ENCODE measurements around the gene MDP1. TPM values are rescaled to one million over a fixed set of nuclear protein-coding genes. Genes with fewer than 3 reads are reported as not detected.

Gene MDP1
- total and polyA plus RNA-seq, 2 donors (not counting 1 experiment from before 2014, with no cell fraction given): 14.4 to 22.1 TPM

- no peaks in the 10 kb centered on the region for H3K4me1 ChIP-seq (ENCODE audit: control insufficient read depth, extremely low read depth, insufficient read depth, low read length)
- H3K4me2 ChIP-seq (ENCODE audit: extremely low read depth, insufficient read depth, low read length): no peak overlapping the region
- H3K27ac ChIP-seq (ENCODE audit: insufficient read depth, low read length): no peak overlapping the region
- H3K9ac ChIP-seq (ENCODE audit: insufficient read depth, low read length): no peak overlapping the region
- no peaks in the 10 kb centered on the region for H3K27me3 ChIP-seq (ENCODE audit: control insufficient read depth, insufficient read depth, low read length)
- TF ChIP-seq, protein P1, sequence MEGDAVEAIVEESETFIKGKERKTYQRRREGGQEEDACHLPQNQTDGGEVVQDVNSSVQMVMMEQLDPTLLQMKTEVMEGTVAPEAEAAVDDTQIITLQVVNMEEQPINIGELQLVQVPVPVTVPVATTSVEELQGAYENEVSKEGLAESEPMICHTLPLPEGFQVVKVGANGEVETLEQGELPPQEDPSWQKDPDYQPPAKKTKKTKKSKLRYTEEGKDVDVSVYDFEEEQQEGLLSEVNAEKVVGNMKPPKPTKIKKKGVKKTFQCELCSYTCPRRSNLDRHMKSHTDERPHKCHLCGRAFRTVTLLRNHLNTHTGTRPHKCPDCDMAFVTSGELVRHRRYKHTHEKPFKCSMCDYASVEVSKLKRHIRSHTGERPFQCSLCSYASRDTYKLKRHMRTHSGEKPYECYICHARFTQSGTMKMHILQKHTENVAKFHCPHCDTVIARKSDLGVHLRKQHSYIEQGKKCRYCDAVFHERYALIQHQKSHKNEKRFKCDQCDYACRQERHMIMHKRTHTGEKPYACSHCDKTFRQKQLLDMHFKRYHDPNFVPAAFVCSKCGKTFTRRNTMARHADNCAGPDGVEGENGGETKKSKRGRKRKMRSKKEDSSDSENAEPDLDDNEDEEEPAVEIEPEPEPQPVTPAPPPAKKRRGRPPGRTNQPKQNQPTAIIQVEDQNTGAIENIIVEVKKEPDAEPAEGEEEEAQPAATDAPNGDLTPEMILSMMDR (conservative IDR thresholded peaks at IDR 0.05 in 1 of 2, IDR thresholded peaks at IDR 0.05 in 1 of 2; ENCODE audit: low read depth in 1 of 2, low read length in 2 of 2): no peak
- TF ChIP-seq EZH2 (IDR thresholded peaks at IDR 0.05; ENCODE audit: low read length, missing control alignments): no peak
- H3K79me2 ChIP-seq (ENCODE audit: control insufficient read depth, insufficient read depth, low read length): peaks cover 22% of the 10 kb centered on the region
- H3K9me3 ChIP-seq (ENCODE audit: control insufficient read depth, insufficient read depth, low read depth, low read length): no peaks in the 10 kb centered on the region
- no peak overlapping the region for H2AFZ ChIP-seq (ENCODE audit: low read length)
- H3K4me3 ChIP-seq (replicated peaks in 1 of 4; ENCODE audit: control extremely low read depth in 1 of 4, insufficient read depth in 1 of 4, low read depth in 3 of 4, low read length in 4 of 4): no peak overlapping the region
- no peak for DNase-seq (ENCODE audit: low read depth in 2 of 2)
- no peaks in the 10 kb centered on the region for H4K20me1 ChIP-seq (ENCODE audit: control insufficient read depth, extremely low read depth, insufficient read depth, low read length)
- no peaks in the 10 kb centered on the region for H3K36me3 ChIP-seq (ENCODE audit: control insufficient read depth, insufficient read depth, low read length)
These were observed 16.9 kb downstream of the MDP1 start for GRCh38 chr14:24198814-24199524.

DNA sequence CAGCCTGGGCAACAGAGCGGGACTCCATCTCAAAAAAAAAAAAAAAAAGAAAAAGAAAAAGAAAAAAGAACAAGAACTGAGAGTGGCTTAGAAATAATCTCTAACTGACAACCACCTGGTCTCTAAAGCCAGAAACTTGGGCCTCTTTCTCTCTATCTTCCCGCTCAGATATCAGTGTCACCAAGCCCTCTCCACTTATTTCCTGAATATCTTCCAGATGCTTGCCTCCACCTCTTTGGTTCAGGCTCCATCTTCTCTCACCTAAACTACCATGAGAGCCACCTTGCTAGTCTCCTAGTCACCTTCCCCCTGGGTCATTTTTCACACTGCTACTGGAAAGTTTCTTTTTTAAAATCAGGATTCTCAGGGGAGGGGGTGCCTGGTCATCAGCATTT, 18.8 kb downstream of the MDP1 start:
- Histone ChIP-seq H3K27me3 (ENCODE audit: control insufficient read depth, insufficient read depth, low read length) (no peaks in the 10 kb centered on the region), H3K27ac (ENCODE audit: insufficient read depth, low read length) (no peak overlapping the region), H3K36me3 (ENCODE audit: control insufficient read depth, insufficient read depth, low read length) (peaks cover 9% of the 10 kb centered on the region), H3K79me2 (ENCODE audit: control insufficient read depth, insufficient read depth, low read length) (peaks cover 29% of the 10 kb centered on the region), H3K4me3 (replicated peaks in 1 of 4; ENCODE audit: control extremely low read depth in 1 of 4, insufficient read depth in 1 of 4, low read depth in 3 of 4, low read length in 4 of 4) (peak overlapping the region in 1 of 4 experiments; percentile 93), H3K4me1 (ENCODE audit: control insufficient read depth, extremely low read depth, insufficient read depth, low read length) (no peaks in the 10 kb centered on the region), H3K9me3 (ENCODE audit: control insufficient read depth, insufficient read depth, low read depth, low read length) (no peaks in the 10 kb centered on the region), H3K4me2 (ENCODE audit: extremely low read depth, insufficient read depth, low read length) (peak overlapping the region; percentile 81), H4K20me1 (ENCODE audit: control insufficient read depth, extremely low read depth, insufficient read depth, low read length) (no peaks in the 10 kb centered on the region), H2AFZ (ENCODE audit: low read length) (no peak overlapping the region), H3K9ac (ENCODE audit: insufficient read depth, low read length) (no peak overlapping the region)
- no peak for DNase-seq (ENCODE audit: low read depth in 2 of 2)
- TF ChIP-seq EZH2 (IDR thresholded peaks at IDR 0.05; ENCODE audit: low read length, missing control alignments): no peak
- TF ChIP-seq, protein P1 (conservative IDR thresholded peaks at IDR 0.05 in 1 of 2, IDR thresholded peaks at IDR 0.05 in 1 of 2; ENCODE audit: low read depth in 1 of 2, low read length in 2 of 2): no peak

GRCh38 chr14:24196071-24197055, 19.5 kb downstream of the MDP1 start:
- TF ChIP-seq, protein P1 (conservative IDR thresholded peaks at IDR 0.05 in 1 of 2, IDR thresholded peaks at IDR 0.05 in 1 of 2; ENCODE audit: low read depth in 1 of 2, low read length in 2 of 2): no peak
- no peak for TF ChIP-seq EZH2 (IDR thresholded peaks at IDR 0.05; ENCODE audit: low read length, missing control alignments)
- H3K27ac ChIP-seq (ENCODE audit: insufficient read depth, low read length): peak overlapping the region; percentile 98
- peaks cover 29% of the 10 kb centered on the region for H3K79me2 ChIP-seq (ENCODE audit: control insufficient read depth, insufficient read depth, low read length)
- H3K27me3 ChIP-seq (ENCODE audit: control insufficient read depth, insufficient read depth, low read length): no peaks in the 10 kb centered on the region
- no peaks in the 10 kb centered on the region for H3K9me3 ChIP-seq (ENCODE audit: control insufficient read depth, insufficient read depth, low read depth, low read length)
- H3K9ac ChIP-seq (ENCODE audit: insufficient read depth, low read length): peak overlapping the region; percentile 99
- DNase-seq (ENCODE audit: low read depth in 2 of 2): peak; percentile 20 to 27
- peak overlapping the region; percentile 15 for H2AFZ ChIP-seq (ENCODE audit: low read length)
- no peaks in the 10 kb centered on the region for H3K4me1 ChIP-seq (ENCODE audit: control insufficient read depth, extremely low read depth, insufficient read depth, low read length)
- no peaks in the 10 kb centered on the region for H4K20me1 ChIP-seq (ENCODE audit: control insufficient read depth, extremely low read depth, insufficient read depth, low read length)
- H3K4me2 ChIP-seq (ENCODE audit: extremely low read depth, insufficient read depth, low read length): peak overlapping the region; percentile 81
- H3K4me3 ChIP-seq (replicated peaks in 1 of 4; ENCODE audit: control extremely low read depth in 1 of 4, insufficient read depth in 1 of 4, low read depth in 3 of 4, low read length in 4 of 4): peak overlapping the region; percentile 73 to 93 (median 81)
- H3K36me3 ChIP-seq (ENCODE audit: control insufficient read depth, insufficient read depth, low read length): peaks cover 9% of the 10 kb centered on the region

Data from fibroblast of lung (primary cell).